Mucosa of rectum (tissue), 2 donors: ENCODE results near the gene ANKS1A.

Experiments
- H3K27ac ChIP-seq, 2 donors: one replicate each; pipeline ENCODE4 v1.7.0; 2013; ENCODE audit warnings: inconsistent platforms in 2 of 2, low read depth in 2 of 2, low read length in 2 of 2
- H3K27me3 ChIP-seq, 2 donors: one replicate each; pipeline ENCODE4 v1.7.0; 2013; ENCODE audit warnings: low read length in 2 of 2; ENCODE audit not compliant: control insufficient read depth in 2 of 2, insufficient read depth in 2 of 2
- H3K36me3 ChIP-seq, 2 donors: one replicate each; pipeline ENCODE4 v1.7.0; 2013; ENCODE audit warnings: low read length in 2 of 2; ENCODE audit not compliant: control insufficient read depth in 2 of 2, insufficient read depth in 2 of 2
- H3K4me1 ChIP-seq, 2 donors: one replicate each; pipeline ENCODE4 v1.7.0; 2013; ENCODE audit warnings: low read length in 2 of 2, mild to moderate bottlenecking in 1 of 2; ENCODE audit not compliant: control insufficient read depth in 2 of 2, insufficient read depth in 2 of 2
- H3K4me3 ChIP-seq, 2 donors: one replicate each; pipeline ENCODE4 v1.7.0; 2013; ENCODE audit warnings: low read length in 2 of 2
- H3K9ac ChIP-seq, 2 donors: one replicate each; pipeline ENCODE4 v1.7.0; 2013; ENCODE audit warnings: low read length in 2 of 2, low read depth in 1 of 2, mild to moderate bottlenecking in 1 of 2
- H3K9me3 ChIP-seq, 2 donors: one replicate each; pipeline ENCODE4 v1.7.0; 2013; ENCODE audit warnings: low read length in 2 of 2; ENCODE audit not compliant: control insufficient read depth in 2 of 2
- donor health status: healthy.
- donor health status: Normal muscosa, but diverticular disease.

ANKS1A gene

GRCh38 chr6:35044145-35044745 lies 155.2 kb downstream of the ANKS1A start:
- Histone ChIP-seq H3K4me1 (peaks cover 36 to 62% of the 10 kb centered on the region in 2 donors), H3K9ac (peak overlapping the region; percentile 26 to 63), H3K27me3 (no peaks in the 10 kb centered on the region), H3K4me3 (peak overlapping the region in 1 of 2 donors; percentile 35), H3K36me3 (no peaks in the 10 kb centered on the region), H3K27ac (peak overlapping the region; percentile 74 to 93), H3K9me3 (no peaks in the 10 kb centered on the region)

- Histone ChIP-seq H3K9ac (peak overlapping the region; percentile 3 to 63), H3K4me1 (peaks cover 39 to 67% of the 10 kb centered on the region in 2 donors), H3K36me3 (no peaks in the 10 kb centered on the region), H3K9me3 (no peaks in the 10 kb centered on the region), H3K4me3 (peak overlapping the region in 1 of 2 donors; percentile 34), H3K27me3 (no peaks in the 10 kb centered on the region), H3K27ac (peak overlapping the region; percentile 74 to 93)
Measured at GRCh38 chr6:35044761-35045421, 155.8 kb downstream of the ANKS1A start.

- Histone ChIP-seq H3K27me3 (no peaks in the 10 kb centered on the region), H3K4me1 (peaks cover 40 to 71% of the 10 kb centered on the region in 2 donors)
Measured at GRCh38 chr6:35046103-35046502, 157.0 kb downstream of the ANKS1A start.

GRCh38 chr6:35046862-35047261 lies 157.8 kb downstream of the ANKS1A start:
- Histone ChIP-seq H3K9ac (no peak overlapping the region), H3K27me3 (no peaks in the 10 kb centered on the region), H3K4me3 (no peak overlapping the region), H3K9me3 (no peaks in the 10 kb centered on the region), H3K36me3 (no peaks in the 10 kb centered on the region), H3K4me1 (peaks cover 40 to 75% of the 10 kb centered on the region in 2 donors), H3K27ac (peak overlapping the region; percentile 75 to 93)

More at GRCh38 chr6:35046103-35046502, 157.0 kb downstream of the ANKS1A start:
- Histone ChIP-seq H3K36me3 (no peaks in the 10 kb centered on the region), H3K9ac (no peak overlapping the region), H3K9me3 (no peaks in the 10 kb centered on the region), H3K4me3 (no peak overlapping the region), H3K27ac (peak overlapping the region; percentile 74 to 93)

- Histone ChIP-seq H3K27ac (peak overlapping the region; percentile 75 to 93), H3K9ac (peak overlapping the region in 1 of 2 donors; percentile 36), H3K27me3 (no peaks in the 10 kb centered on the region), H3K4me3 (no peak overlapping the region), H3K9me3 (no peaks in the 10 kb centered on the region), H3K36me3 (no peaks in the 10 kb centered on the region), H3K4me1 (peaks cover 40 to 75% of the 10 kb centered on the region in 2 donors)
Measured at GRCh38 chr6:35047265-35048011, 158.4 kb downstream of the ANKS1A start.

GRCh38 chr6:35048031-35048613 lies 159.1 kb downstream of the ANKS1A start:
- peaks cover 40 to 76% of the 10 kb centered on the region in 2 donors for H3K4me1 ChIP-seq
- H3K27ac ChIP-seq: peak overlapping the region; percentile 75 to 93
- H3K4me3 ChIP-seq: no peak overlapping the region
- no peaks in the 10 kb centered on the region for H3K9me3 ChIP-seq
- no peaks in the 10 kb centered on the region for H3K27me3 ChIP-seq
- H3K9ac ChIP-seq: peak overlapping the region in 1 of 2 donors; percentile 36
- no peaks in the 10 kb centered on the region for H3K36me3 ChIP-seq

- Histone ChIP-seq H3K4me3 (peak overlapping the region in 1 of 2 donors; percentile 22), H3K9ac (peak overlapping the region; percentile 10 to 18), H3K27ac (peak overlapping the region; percentile 75 to 93), H3K27me3 (no peaks in the 10 kb centered on the region), H3K4me1 (peaks cover 42 to 71% of the 10 kb centered on the region in 2 donors), H3K36me3 (no peaks in the 10 kb centered on the region), H3K9me3 (no peaks in the 10 kb centered on the region)
Measured at GRCh38 chr6:35048631-35049083, 159.6 kb downstream of the ANKS1A start.

- peak overlapping the region in 1 of 2 donors; percentile 22 for H3K4me3 ChIP-seq
- H3K27ac ChIP-seq: peak overlapping the region; percentile 75 to 93
- H3K27me3 ChIP-seq: no peaks in the 10 kb centered on the region
- peak overlapping the region; percentile 10 to 18 for H3K9ac ChIP-seq
- H3K36me3 ChIP-seq: no peaks in the 10 kb centered on the region
- H3K4me1 ChIP-seq: peaks cover 38 to 67% of the 10 kb centered on the region in 2 donors
- no peaks in the 10 kb centered on the region for H3K9me3 ChIP-seq
Measured at GRCh38 chr6:35049156-35049735, 160.2 kb downstream of the ANKS1A start.

GRCh38 chr6:35049900-35050756 lies 161.1 kb downstream of the ANKS1A start:
- Histone ChIP-seq H3K27me3 (no peaks in the 10 kb centered on the region), H3K27ac (peak overlapping the region; percentile 75 to 93), H3K36me3 (peaks cover 2 to 7% of the 10 kb centered on the region in 2 donors), H3K9ac (peak overlapping the region in 1 of 2 donors; percentile 5), H3K4me1 (peaks cover 29 to 59% of the 10 kb centered on the region in 2 donors), H3K4me3 (no peak overlapping the region), H3K9me3 (no peaks in the 10 kb centered on the region)
